ENCODE data around the gene E2F3. TPM values are rescaled to one million over a fixed set of nuclear protein-coding genes. Genes with fewer than 3 reads are reported as not detected.
A peak's percentile ranks its signal among the peaks of the same experiment; 100 is the strongest.

E2F3 gene
- total RNA-seq, 1 experiment from 2014 or later = 30.2 TPM

DNA sequence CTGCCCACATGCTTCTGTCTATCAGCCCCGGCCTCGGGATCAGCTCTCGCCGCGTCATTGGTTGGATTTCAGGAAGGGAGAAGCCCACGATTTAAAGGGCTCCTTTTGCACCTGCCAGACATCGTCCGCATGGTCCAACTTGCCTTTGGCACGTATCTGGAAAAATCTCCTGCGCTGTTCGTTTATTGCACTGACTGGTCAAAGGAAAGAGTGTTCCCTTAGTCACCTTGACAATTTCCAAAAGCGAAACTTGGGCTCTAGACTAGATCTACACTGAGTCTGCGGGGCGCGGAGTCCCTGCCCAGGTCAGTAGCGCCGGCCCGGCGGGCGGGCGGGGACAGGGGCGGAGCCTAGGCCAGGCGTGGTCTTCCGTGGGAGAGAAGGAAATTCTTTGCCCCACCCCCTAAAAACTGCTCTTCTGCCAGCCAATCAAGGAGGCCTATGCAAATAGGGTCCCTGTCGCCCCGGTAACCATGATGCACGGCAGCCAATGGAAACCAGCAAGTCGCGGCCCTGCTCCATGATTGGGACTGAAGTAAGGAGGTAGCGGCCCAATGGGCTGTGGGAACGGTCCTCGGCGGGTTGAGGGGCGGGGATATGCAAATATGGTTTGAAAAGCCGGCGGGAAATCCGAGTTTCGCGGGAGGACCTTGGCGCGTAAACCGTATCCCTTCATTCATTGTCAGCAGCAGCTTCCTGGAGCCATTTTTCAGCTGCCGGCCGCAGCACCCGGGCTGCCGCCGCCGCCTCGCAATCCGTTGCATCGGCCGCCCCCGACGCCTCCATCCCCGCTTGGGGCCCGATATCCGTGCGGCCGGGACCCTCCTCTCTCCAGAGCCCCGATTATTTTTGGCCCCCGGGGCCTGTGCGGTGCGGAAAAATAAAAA, at the start of gene E2F3 (continued):
- TF ChIP-seq, protein P1, sequence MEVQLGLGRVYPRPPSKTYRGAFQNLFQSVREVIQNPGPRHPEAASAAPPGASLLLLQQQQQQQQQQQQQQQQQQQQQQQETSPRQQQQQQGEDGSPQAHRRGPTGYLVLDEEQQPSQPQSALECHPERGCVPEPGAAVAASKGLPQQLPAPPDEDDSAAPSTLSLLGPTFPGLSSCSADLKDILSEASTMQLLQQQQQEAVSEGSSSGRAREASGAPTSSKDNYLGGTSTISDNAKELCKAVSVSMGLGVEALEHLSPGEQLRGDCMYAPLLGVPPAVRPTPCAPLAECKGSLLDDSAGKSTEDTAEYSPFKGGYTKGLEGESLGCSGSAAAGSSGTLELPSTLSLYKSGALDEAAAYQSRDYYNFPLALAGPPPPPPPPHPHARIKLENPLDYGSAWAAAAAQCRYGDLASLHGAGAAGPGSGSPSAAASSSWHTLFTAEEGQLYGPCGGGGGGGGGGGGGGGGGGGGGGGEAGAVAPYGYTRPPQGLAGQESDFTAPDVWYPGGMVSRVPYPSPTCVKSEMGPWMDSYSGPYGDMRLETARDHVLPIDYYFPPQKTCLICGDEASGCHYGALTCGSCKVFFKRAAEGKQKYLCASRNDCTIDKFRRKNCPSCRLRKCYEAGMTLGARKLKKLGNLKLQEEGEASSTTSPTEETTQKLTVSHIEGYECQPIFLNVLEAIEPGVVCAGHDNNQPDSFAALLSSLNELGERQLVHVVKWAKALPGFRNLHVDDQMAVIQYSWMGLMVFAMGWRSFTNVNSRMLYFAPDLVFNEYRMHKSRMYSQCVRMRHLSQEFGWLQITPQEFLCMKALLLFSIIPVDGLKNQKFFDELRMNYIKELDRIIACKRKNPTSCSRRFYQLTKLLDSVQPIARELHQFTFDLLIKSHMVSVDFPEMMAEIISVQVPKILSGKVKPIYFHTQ (CRISPR knock-in tag; IDR thresholded peaks at IDR 0.05) = no peak
- no peak for TF ChIP-seq EMX1 (CRISPR knock-in tag; IDR thresholded peaks at IDR 0.05)
- 0 out of 2 replicates have a peak, but pooled peaks have one; percentile 31 for TF ChIP-seq ZNF317 (CRISPR knock-in tag; IDR thresholded peaks at IDR 0.05; ENCODE audit: borderline replicate concordance, low read depth)
- TF ChIP-seq IRF2 (CRISPR knock-in tag; IDR thresholded peaks at IDR 0.05; ENCODE audit: borderline replicate concordance, low read depth) = 0 out of 2 replicates have a peak, but pooled peaks have one; percentile 49
- TF ChIP-seq FOXK1 (CRISPR knock-in tag; IDR thresholded peaks at IDR 0.05) = peak; percentile 78
- peak; percentile 83 for TF ChIP-seq NFYB (CRISPR knock-in tag; conservative IDR thresholded peaks at IDR 0.05; ENCODE audit: low read depth)
- TF ChIP-seq FOXJ3 (CRISPR knock-in tag; IDR thresholded peaks at IDR 0.05; ENCODE audit: borderline replicate concordance) = no peak
- TF ChIP-seq, protein P2, sequence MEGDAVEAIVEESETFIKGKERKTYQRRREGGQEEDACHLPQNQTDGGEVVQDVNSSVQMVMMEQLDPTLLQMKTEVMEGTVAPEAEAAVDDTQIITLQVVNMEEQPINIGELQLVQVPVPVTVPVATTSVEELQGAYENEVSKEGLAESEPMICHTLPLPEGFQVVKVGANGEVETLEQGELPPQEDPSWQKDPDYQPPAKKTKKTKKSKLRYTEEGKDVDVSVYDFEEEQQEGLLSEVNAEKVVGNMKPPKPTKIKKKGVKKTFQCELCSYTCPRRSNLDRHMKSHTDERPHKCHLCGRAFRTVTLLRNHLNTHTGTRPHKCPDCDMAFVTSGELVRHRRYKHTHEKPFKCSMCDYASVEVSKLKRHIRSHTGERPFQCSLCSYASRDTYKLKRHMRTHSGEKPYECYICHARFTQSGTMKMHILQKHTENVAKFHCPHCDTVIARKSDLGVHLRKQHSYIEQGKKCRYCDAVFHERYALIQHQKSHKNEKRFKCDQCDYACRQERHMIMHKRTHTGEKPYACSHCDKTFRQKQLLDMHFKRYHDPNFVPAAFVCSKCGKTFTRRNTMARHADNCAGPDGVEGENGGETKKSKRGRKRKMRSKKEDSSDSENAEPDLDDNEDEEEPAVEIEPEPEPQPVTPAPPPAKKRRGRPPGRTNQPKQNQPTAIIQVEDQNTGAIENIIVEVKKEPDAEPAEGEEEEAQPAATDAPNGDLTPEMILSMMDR (IDR thresholded peaks at IDR 0.05) = no peak
- peak; percentile 95 for TF ChIP-seq NFE2L1 (CRISPR knock-in tag; IDR thresholded peaks at IDR 0.05)
- TF ChIP-seq ZNF219 (CRISPR knock-in tag; IDR thresholded peaks at IDR 0.05; ENCODE audit: borderline replicate concordance) = no peak
- TF ChIP-seq, protein P3, sequence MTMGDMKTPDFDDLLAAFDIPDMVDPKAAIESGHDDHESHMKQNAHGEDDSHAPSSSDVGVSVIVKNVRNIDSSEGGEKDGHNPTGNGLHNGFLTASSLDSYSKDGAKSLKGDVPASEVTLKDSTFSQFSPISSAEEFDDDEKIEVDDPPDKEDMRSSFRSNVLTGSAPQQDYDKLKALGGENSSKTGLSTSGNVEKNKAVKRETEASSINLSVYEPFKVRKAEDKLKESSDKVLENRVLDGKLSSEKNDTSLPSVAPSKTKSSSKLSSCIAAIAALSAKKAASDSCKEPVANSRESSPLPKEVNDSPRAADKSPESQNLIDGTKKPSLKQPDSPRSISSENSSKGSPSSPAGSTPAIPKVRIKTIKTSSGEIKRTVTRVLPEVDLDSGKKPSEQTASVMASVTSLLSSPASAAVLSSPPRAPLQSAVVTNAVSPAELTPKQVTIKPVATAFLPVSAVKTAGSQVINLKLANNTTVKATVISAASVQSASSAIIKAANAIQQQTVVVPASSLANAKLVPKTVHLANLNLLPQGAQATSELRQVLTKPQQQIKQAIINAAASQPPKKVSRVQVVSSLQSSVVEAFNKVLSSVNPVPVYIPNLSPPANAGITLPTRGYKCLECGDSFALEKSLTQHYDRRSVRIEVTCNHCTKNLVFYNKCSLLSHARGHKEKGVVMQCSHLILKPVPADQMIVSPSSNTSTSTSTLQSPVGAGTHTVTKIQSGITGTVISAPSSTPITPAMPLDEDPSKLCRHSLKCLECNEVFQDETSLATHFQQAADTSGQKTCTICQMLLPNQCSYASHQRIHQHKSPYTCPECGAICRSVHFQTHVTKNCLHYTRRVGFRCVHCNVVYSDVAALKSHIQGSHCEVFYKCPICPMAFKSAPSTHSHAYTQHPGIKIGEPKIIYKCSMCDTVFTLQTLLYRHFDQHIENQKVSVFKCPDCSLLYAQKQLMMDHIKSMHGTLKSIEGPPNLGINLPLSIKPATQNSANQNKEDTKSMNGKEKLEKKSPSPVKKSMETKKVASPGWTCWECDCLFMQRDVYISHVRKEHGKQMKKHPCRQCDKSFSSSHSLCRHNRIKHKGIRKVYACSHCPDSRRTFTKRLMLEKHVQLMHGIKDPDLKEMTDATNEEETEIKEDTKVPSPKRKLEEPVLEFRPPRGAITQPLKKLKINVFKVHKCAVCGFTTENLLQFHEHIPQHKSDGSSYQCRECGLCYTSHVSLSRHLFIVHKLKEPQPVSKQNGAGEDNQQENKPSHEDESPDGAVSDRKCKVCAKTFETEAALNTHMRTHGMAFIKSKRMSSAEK (CRISPR knock-in tag; IDR thresholded peaks at IDR 0.05; ENCODE audit: borderline replicate concordance) = no peak
- peak; percentile 92; the same call in 1 of the 2 replicates for TF ChIP-seq FOXP1 (CRISPR knock-in tag; IDR thresholded peaks at IDR 0.05; ENCODE audit: borderline replicate concordance)
- TF ChIP-seq SMAD4 (CRISPR knock-in tag; IDR thresholded peaks at IDR 0.05) = no peak
- no peak for TF ChIP-seq ZNF416 (CRISPR knock-in tag; IDR thresholded peaks at IDR 0.05)
- TF ChIP-seq TEAD4 (CRISPR knock-in tag; IDR thresholded peaks at IDR 0.05) = 0 out of 2 replicates have a peak, but pooled peaks have one; percentile 65
- no peak for TF ChIP-seq GRHL2 (CRISPR knock-in tag; IDR thresholded peaks at IDR 0.05; ENCODE audit: insufficient replicate concordance, severe bottlenecking)

DNA sequence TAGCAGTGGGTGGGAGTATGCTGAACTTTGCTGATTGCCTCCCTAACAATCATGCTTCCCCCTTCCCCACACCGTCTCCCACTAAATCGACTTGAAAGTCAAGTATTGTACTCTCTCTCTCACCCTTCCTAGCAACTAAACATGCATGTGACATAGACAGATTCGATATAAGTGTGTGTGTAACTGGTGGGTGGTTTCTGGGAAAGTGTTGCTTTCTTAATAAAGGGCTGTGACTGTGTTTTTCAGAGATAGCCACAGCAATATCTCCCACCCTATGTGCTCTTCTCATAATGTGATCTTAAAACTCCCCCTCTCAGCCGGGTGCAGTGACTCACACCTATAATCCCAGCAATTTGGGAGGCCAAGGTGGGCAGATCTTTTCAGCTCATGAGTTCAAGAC, 49.3 kb upstream of the E2F3 start:
- no peak overlapping the region for H3K27ac Mint-ChIP-seq
- ChIA-PET POLR2A (no interaction called here), CTCF (interaction anchor here (0.8 kb wide), 1 partner anchor 11 kb away, joined by 3 read pairs; no protein-coding TSS in a partner anchor)
- H3K36me3 Mint-ChIP-seq = no peaks in the 10 kb centered on the region
- ATAC-seq = no peak
- peaks cover 8% of the 10 kb centered on the region for H3K9me3 Mint-ChIP-seq
- no peak for DNase-seq (ENCODE audit: low spot score)
- no peak overlapping the region for H3K4me3 Mint-ChIP-seq
- peaks cover 3% of the 10 kb centered on the region; the same call in 1 of the 2 replicates for H3K27me3 Mint-ChIP-seq (ENCODE audit: low read depth)
- H3K4me1 Mint-ChIP-seq = no peaks in the 10 kb centered on the region
- no peak for TF ChIP-seq ZNF671 (CRISPR knock-in tag; IDR thresholded peaks at IDR 0.05)
- TF ChIP-seq, protein P4, sequence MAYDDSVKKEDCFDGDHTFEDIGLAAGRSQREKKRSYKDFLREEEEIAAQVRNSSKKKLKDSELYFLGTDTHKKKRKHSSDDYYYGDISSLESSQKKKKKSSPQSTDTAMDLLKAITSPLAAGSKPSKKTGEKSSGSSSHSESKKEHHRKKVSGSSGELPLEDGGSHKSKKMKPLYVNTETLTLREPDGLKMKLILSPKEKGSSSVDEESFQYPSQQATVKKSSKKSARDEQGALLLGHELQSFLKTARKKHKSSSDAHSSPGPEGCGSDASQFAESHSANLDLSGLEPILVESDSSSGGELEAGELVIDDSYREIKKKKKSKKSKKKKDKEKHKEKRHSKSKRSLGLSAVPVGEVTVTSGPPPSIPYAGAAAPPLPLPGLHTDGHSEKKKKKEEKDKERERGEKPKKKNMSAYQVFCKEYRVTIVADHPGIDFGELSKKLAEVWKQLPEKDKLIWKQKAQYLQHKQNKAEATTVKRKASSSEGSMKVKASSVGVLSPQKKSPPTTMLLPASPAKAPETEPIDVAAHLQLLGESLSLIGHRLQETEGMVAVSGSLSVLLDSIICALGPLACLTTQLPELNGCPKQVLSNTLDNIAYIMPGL (CRISPR knock-in tag; IDR thresholded peaks at IDR 0.05) = no peak
- no peak for TF ChIP-seq ZNF416 (CRISPR knock-in tag; IDR thresholded peaks at IDR 0.05)
- TF ChIP-seq, protein P2 (IDR thresholded peaks at IDR 0.05) = no peak
- TF ChIP-seq, protein P5, sequence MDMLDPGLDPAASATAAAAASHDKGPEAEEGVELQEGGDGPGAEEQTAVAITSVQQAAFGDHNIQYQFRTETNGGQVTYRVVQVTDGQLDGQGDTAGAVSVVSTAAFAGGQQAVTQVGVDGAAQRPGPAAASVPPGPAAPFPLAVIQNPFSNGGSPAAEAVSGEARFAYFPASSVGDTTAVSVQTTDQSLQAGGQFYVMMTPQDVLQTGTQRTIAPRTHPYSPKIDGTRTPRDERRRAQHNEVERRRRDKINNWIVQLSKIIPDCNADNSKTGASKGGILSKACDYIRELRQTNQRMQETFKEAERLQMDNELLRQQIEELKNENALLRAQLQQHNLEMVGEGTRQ (CRISPR knock-in tag; IDR thresholded peaks at IDR 0.05) = no peak
- no peak for TF ChIP-seq ZNF232 (CRISPR knock-in tag; IDR thresholded peaks at IDR 0.05)
- no peak for TF ChIP-seq CREB1 (CRISPR knock-in tag; IDR thresholded peaks at IDR 0.05)

All from WTC11 (cell line).